ENCODE measurements around the gene CPT1C. TPM values are rescaled to one million over a fixed set of nuclear protein-coding genes. Genes with fewer than 3 reads are reported as not detected.

The CPT1C gene
- total RNA-seq = 13.0 and 15.5 TPM in 2 replicates

GRCh38 chr19:49690656-49691242, at the start of gene CPT1C:
Gene CPT1C, plus strand, starts transcription at chr19:49691116. Its CDS starts 1,137 bp downstream, at chr19:49692253.

GRCh38 chr19:49641688-49642491, 49.0 kb upstream of the CPT1C start, which contains the start of gene SCAF1:
Gene SCAF1, plus strand, starts transcription at chr19:49642209. Its CDS starts 2,818 bp downstream, at chr19:49645027.

GRCh38 chr19:49665351-49666119, 25.4 kb upstream of the CPT1C start, which contains the start of the genes BCL2L12 and IRF3:
Gene BCL2L12, plus strand, starts transcription at chr19:49665933. Its CDS starts 760 bp downstream, at chr19:49666693.
Gene IRF3, minus strand, starts transcription at chr19:49665857. Its CDS starts 1,019 bp downstream, at chr19:49664838.

GRCh38 chr19:49677231-49677900, 13.6 kb upstream of the CPT1C start, which contains the start of gene PRMT1:
Gene PRMT1, plus strand, starts transcription at chr19:49677271. Its CDS starts 10 bp downstream, at chr19:49677281.

GRCh38 chr19:49689133-49690078, 1.5 kb upstream of the CPT1C start, which contains the start of gene ADM5:
Gene ADM5, plus strand, starts transcription at chr19:49689594. Its CDS starts 244 bp downstream, at chr19:49689838.

GRCh38 chr19:49763230-49763629, 72.3 kb downstream of the CPT1C start, which contains the start of gene TSKS:
Gene TSKS, minus strand, starts transcription at chr19:49763306. Its CDS starts 59 bp downstream, at chr19:49763247.

Other genes starting within 250 kb of the CPT1C start
- 0.19 and 1.1 TPM in 2 replicates for gene SLC17A7, start 249.6 kb upstream of the CPT1C start, total RNA-seq
- 133 and 157 TPM in 2 replicates for gene PIH1D1, start 239.3 kb upstream of the CPT1C start, total RNA-seq
- 17.2 and 59.2 TPM in 2 replicates for gene ALDH16A1, start 237.9 kb upstream of the CPT1C start, total RNA-seq
- gene FLT3LG, start 216.9 kb upstream of the CPT1C start, total RNA-seq = 1.5 and 3.4 TPM in 2 replicates
- 2,978 and 3,842 TPM in 2 replicates for gene RPL13A, start 203.5 kb upstream of the CPT1C start, total RNA-seq
- gene RPS11, start 194.7 kb upstream of the CPT1C start, total RNA-seq = 3,515 and 5,692 TPM in 2 replicates
- gene FCGRT, start 178.5 kb upstream of the CPT1C start, total RNA-seq = 19.0 and 69.3 TPM in 2 replicates
- gene RCN3, start 163.1 kb upstream of the CPT1C start, total RNA-seq = 198 and 257 TPM in 2 replicates
- 49.6 and 72.9 TPM in 2 replicates for gene NOSIP, start 110.6 kb upstream of the CPT1C start, total RNA-seq
- 0.19 and 1.1 TPM in 2 replicates for gene PRRG2, start 109.8 kb upstream of the CPT1C start, total RNA-seq
- gene PRR12, start 99.9 kb upstream of the CPT1C start, total RNA-seq = 1.1 and 1.3 TPM in 2 replicates
- 60.8 and 71.9 TPM in 2 replicates for gene RRAS, start 51.0 kb upstream of the CPT1C start, total RNA-seq
- gene SCAF1, start 48.9 kb upstream of the CPT1C start, total RNA-seq = 10.1 and 21.5 TPM in 2 replicates
- 48.8 and 80.3 TPM in 2 replicates for gene IRF3, start 25.3 kb upstream of the CPT1C start, total RNA-seq
- gene BCL2L12, start 25.2 kb upstream of the CPT1C start, total RNA-seq = 2.8 and 12.8 TPM in 2 replicates
- 274 and 493 TPM in 2 replicates for gene PRMT1, start 13.8 kb upstream of the CPT1C start, total RNA-seq
- 0.56 and 0.77 TPM in 2 replicates for gene ADM5, start 1.5 kb upstream of the CPT1C start, total RNA-seq
- gene TSKS, start 72.2 kb downstream of the CPT1C start, total RNA-seq = 0.28 and 0.38 TPM in 2 replicates
- 67.4 and 102 TPM in 2 replicates for gene AP2A1, start 75.9 kb downstream of the CPT1C start, total RNA-seq
- gene FUZ, start 122.2 kb downstream of the CPT1C start, total RNA-seq = 23.7 and 26.8 TPM in 2 replicates
- 14.0 and 14.1 TPM in 2 replicates for gene MED25, start 127.2 kb downstream of the CPT1C start, total RNA-seq
- 35.1 and 42.6 TPM in 2 replicates for gene PTOV1, start 160.0 kb downstream of the CPT1C start, total RNA-seq
- 29.0 and 44.3 TPM in 2 replicates for gene PNKP, start 176.5 kb downstream of the CPT1C start, total RNA-seq
- gene AKT1S1, start 186.2 kb downstream of the CPT1C start, total RNA-seq = 7.9 and 14.6 TPM in 2 replicates
- 6.3 and 7.9 TPM in 2 replicates for gene TBC1D17, start 186.6 kb downstream of the CPT1C start, total RNA-seq
- under 0.01 and 0.38 TPM in 2 replicates for gene IL4I1, start 205.8 kb downstream of the CPT1C start, total RNA-seq
- gene ATF5, start 238.1 kb downstream of the CPT1C start, total RNA-seq = 3.1 and 3.3 TPM in 2 replicates
- 15.5 and 33.7 TPM in 2 replicates for gene NUP62, start 238.4 kb downstream of the CPT1C start, total RNA-seq

Data from regular cardiac myocyte (primary cell).